GM12864 (cell line): ENCODE data around the gene TAPBP.

Source experiments
- DNase-seq: peaks from one replicate; pipeline ENCODE4 v3.0.0-alpha.2; 2011; ENCODE audit warnings: low read depth
- H3K4me3 ChIP-seq: 2 replicates; pipeline ENCODE4 v1.5.1; 2011; ENCODE audit warnings: mild to moderate bottlenecking, low read depth, low read length, control low read depth
- TF ChIP-seq, protein P1 (sequence below): IDR thresholded peaks from 2 replicates; pipeline ENCODE4 v1.5.1; 2011; ENCODE audit warnings: low read depth, mild to moderate bottlenecking, moderate library complexity, low read length, control low read depth, inconsistent platforms; ENCODE audit errors: missing control alignments

Gene TAPBP

GRCh38 chr6:33319939-33320314 is 6.0 kb upstream of the TAPBP start:
- no peak overlapping the region for H3K4me3 ChIP-seq
- DNase-seq, result no peak
- TF ChIP-seq, protein P1, sequence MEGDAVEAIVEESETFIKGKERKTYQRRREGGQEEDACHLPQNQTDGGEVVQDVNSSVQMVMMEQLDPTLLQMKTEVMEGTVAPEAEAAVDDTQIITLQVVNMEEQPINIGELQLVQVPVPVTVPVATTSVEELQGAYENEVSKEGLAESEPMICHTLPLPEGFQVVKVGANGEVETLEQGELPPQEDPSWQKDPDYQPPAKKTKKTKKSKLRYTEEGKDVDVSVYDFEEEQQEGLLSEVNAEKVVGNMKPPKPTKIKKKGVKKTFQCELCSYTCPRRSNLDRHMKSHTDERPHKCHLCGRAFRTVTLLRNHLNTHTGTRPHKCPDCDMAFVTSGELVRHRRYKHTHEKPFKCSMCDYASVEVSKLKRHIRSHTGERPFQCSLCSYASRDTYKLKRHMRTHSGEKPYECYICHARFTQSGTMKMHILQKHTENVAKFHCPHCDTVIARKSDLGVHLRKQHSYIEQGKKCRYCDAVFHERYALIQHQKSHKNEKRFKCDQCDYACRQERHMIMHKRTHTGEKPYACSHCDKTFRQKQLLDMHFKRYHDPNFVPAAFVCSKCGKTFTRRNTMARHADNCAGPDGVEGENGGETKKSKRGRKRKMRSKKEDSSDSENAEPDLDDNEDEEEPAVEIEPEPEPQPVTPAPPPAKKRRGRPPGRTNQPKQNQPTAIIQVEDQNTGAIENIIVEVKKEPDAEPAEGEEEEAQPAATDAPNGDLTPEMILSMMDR, result no peak

DNA sequence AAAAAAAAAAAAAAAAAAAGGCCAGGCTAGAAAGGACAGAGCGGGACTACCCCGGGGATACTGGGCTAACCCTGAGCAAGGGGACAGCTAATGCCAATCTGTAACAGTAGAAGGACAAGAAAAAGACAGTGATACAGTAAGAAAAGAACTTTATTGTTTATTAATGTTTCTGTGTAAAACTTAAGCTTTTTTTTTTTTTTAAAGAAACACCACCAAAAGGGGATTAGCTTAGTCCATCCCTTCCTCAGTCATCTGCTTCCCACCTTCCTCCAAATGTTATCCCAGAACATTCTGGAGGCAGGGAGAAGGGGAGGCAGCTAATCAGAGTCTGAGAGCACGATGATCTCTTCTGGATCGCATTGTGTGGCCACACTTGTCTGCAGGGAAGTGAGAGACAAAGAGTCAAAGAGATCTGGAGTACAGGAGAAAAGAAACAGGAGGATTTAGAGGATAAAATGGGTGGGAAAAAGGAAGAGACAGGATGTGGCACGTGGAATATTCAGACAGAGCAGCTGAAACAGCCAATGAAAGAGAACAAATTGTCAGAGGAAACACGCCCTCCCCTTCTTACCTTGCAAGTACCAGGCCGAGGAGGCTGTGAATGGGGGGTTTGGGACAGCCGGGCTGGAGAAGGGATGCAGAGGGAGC is 4.7 kb upstream of the TAPBP start:
- peak overlapping the region; percentile 34 for H3K4me3 ChIP-seq
- DNase-seq, result no peak
- TF ChIP-seq, protein P1, result no peak

DNA sequence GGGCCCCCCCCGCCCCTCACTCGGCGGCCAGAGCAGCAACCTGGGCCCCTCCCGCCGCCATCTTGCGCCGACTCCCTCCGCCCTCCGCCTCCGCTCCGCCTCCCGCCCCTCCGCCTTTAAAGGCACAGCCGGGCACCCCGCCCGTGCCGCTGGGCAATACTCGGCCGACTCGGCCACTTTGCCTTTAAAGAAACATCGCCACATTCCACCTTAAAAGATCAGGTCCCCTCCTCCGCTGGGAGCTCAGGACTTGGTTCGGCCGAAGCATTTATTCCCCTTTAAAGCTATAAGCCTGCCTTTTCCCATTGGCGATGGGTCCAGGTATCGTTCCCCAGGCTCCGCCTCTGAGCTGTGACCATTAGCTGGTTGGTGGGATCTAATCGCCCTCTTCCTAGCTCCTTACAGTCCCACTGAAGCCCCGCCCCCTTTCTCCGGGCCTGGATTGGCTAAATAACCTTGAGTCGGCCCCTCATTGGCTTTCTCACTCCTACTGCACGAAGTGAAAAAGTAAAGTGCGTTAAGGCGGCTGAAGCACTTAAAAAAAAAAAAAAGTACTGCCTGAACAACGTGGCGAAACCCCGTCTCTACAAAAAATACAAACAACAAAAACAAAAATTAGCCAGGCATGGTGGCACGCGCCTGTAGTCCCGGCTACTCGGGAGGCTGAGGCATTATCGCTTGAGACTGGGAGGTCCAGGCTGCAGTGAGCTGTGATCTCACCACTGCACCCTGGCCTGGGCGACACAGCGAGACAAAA is 4.0 kb upstream of the TAPBP start, which contains the start of gene ZBTB22:
Gene ZBTB22 (minus strand): TSS at position 76 of the 757 bp plus-strand sequence. CDS start 828 bp downstream, outside the sequence.
- DNase-seq, result peak; percentile 96
- peak within 1 kb of the TSS; percentile 53 for H3K4me3 ChIP-seq
- TF ChIP-seq, protein P1, result no peak

GRCh38 chr6:33317419-33317668 is 3.5 kb upstream of the TAPBP start:
- no peak for DNase-seq
- TF ChIP-seq, protein P1, result no peak
- H3K4me3 ChIP-seq, result peak overlapping the region; percentile 46

DNA sequence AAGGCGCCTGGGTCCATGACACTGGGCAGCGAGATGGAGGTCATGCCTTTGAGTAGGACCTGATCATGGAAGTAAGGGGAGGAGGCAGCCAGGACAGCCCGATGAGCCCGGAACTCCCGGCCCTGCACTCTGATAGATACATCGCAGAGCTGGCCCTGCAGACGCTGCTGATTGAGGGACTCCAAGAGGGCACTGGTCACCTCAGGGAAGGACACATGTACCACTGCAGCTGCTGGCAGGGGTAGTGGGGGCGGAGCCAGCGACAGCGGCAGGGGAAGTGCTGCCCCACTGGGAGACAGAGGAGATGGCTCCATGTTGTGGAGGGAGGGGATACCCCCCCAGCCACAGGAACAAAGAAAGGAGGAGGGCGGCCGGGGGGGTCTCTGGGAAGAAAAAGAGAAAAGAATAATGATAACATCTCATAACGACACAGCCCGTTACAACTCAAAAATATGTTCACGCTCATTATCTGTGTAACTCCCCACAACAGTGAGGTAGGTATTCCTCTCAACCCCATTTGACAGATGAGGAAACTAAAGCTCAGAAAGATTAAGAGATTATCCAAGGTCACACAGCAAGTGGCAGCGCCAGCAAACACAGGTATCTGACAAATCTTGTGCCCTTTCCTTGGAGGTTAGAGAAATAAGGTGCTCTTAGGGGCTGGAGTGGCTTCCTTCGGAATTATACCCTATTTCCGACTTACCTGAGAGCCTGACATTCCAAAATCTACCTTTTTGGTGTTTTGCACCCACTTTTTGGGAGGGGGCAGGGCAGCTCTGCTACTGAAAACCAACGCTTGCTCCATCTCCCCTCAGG is 2.9 kb upstream of the TAPBP start:
- DNase-seq, result no peak
- H3K4me3 ChIP-seq, result peak overlapping the region; percentile 46
- TF ChIP-seq, protein P1, result no peak

GRCh38 chr6:33315793-33316602 is 2.1 kb upstream of the TAPBP start:
- TF ChIP-seq, protein P1, result no peak
- no peak for DNase-seq
- H3K4me3 ChIP-seq, result no peak overlapping the region
